HG03378 (cell line): ENCODE results near the gene AGXT2.

Source experiments
- ATAC-seq: cut with Tn5 transposase; IDR thresholded peaks from one replicate; pipeline ENCODE4 v1.9.1; 2021; ENCODE audit warnings: mild to moderate bottlenecking, moderate library complexity; ENCODE audit not compliant: unreplicated experiment

The AGXT2 gene

DNA sequence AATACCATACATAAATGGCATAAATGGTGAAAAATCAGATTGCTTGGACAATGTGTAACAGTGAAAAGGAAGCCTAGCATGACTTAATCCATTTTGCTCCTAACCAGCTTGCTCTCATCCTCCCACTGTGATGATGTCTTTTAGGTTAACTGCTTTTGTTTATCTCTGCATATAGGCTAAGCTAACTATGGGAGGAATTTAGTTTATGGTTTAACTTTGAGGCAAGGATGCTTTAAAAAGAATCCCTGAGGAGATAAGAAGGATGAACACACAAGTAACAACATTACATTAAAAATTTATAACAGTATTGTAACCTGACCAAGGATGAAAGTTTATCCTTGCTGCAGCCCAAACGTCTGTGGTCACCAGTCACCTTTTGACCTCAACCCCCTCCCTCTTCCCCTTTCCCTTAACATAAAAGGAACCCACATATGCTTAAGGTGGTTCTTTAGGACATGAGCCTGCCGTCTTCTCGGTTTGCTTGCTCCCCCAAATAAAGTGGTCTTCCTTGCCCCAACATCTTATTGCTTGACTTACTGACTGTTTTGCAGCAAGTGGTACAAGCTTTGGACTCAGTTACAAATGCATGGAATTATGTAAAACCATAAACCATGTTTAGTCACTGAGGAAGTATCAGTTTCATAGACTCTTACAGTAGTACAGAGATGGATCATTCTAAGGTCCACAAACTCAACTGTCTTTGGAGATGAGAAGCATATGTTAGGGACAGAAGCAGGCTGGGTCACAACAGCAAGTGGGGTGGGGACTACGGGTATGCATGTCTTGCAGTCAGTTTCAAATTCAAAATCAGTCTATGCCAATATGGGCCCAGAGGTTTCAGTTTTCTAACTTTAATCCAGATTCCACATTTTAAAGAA, 31.3 kb downstream of the AGXT2 start:
- ATAC-seq, result peak; percentile 81

DNA sequence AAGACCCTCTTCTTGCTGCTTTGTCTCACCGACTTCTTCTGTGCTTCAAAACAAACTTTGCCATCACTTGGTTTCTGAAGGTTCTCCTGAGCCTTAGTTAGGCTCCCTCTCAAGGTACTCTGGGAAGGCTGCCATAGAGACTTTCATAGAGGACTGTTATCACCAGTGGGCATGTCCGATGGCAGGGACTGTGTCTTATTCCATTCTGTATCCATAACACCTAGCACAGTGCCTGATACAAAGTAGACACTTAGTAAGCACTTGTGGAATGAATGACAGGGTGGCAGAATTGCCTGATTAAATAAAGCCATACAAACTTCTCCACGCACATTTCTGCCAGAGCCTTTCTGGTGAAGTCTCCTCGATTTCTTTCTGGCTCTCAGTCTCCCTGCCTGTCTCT, 32.7 kb downstream of the AGXT2 start:
- ATAC-seq, result no peak

DNA sequence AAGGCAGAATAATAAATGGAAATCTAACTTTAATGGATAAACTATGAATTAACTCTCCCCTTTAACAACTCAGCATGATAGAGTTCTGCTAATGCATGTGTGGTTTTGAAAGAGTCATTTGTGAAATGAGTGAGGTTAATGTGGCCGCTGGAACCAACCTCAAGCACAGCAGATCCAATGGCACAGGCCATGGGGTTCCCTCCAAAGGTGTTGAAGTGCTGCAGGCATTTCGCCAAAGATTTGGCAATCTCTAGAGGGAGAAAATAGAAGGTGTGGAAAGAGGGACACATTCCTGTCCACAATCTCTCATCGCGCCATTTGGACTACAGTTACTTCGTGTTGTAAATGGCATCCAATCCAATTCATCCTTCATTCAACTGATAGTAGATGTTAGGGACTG, 35.0 kb downstream of the AGXT2 start:
- no peak for ATAC-seq

DNA sequence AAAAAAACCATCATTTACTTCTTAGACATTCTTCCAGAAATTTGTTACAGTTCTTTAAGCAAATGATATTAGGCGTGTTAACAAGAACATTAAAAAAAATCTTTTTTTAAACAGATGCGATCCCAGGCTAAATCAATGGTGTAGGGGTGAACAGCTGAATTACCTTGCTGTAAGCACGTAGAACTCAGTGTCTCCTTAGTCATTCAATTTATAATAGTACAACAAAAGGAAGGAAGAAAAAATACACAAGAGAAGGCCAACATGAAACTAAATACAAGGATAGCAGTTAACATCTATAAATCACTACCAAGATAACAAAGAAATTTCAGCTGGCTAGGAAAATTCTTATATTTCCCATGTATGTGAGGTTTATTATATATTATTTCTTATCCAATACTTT, 35.4 kb downstream of the AGXT2 start:
- ATAC-seq, result no peak

DNA sequence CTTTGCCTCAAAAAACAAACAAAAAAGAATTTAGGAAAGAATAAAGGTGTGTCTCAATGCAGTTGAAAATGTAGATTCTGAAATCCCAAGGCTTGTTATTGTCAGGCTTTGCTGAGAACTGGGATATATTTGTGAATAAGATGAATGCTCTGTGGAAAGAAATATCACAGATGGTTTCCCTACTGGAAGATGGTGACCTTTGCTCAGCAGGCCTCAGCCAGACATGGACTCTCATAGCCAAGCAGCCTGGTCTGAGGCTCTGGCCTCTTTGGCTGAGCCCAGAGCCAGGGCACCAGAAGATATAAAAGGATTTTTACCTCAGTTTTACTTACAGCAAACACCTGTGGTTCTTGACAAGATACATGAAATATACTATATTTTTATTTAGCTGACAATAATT, 37.1 kb downstream of the AGXT2 start:
- ATAC-seq, result no peak

GRCh38 chr5:35009657-35010056, 38.1 kb downstream of the AGXT2 start:
- no peak for ATAC-seq

GRCh38 chr5:35009019-35009418, 38.7 kb downstream of the AGXT2 start:
- no peak for ATAC-seq

DNA sequence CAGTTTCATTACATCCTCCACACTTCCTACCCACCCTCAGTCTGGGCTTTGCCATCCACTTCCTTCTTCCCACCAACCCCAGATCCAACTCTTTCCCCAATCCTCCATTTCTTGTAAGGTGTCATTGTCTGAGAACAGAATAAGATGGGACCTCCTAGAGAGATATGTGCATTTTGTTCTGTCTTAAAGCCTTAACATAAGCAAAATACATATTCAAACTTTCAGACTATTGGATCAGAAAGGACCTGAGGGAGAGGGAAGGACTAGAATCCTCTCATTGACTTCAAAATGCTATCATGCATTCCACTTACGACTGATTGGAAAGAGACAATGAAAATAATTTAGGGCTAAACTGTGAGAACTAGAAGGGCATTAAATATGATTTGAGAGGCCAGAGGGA, 43.0 kb downstream of the AGXT2 start:
- ATAC-seq, result no peak

DNA sequence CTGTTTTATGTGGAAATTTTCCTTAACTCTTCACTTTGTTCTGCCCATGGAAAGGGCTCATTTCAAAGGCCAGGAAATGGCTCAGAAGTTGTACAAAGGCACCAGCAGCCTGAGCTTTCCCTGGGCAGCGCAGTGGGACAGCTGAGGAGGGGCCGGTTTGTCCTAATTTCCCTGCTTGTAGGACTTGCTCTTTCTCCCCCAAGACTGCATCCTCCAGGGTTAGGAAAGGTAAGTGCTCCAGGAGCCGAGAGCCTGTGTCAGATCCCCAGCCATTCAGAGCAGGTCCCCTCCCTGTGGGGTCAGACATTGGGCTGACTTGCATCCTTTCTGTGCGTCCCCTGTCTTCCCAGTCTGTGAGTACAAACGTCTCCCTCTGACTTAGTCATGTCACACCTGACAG, 43.5 kb downstream of the AGXT2 start:
- ATAC-seq, result no peak

GRCh38 chr5:35003018-35003957, 44.5 kb downstream of the AGXT2 start:
- ATAC-seq, result peak; percentile 81

DNA sequence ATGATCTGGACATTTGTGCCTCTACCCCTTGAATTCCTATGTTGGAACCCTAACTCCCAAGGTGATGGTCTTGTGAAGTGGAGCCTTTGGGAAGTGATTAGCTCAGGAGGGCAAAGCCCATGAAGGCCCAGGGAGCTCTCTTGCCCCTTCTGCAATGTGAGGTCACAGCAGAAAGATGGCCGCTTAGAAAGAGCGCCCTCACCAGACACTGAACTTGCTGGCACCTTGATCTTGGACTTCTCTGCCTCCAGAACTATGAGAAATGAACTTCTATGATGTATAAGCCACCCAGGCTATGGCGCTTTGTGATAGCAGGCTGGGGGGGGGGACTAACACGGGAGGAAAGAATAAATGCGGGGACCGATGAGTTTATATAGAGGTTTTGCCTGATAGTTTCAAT, 45.3 kb downstream of the AGXT2 start:
- ATAC-seq, result no peak

DNA sequence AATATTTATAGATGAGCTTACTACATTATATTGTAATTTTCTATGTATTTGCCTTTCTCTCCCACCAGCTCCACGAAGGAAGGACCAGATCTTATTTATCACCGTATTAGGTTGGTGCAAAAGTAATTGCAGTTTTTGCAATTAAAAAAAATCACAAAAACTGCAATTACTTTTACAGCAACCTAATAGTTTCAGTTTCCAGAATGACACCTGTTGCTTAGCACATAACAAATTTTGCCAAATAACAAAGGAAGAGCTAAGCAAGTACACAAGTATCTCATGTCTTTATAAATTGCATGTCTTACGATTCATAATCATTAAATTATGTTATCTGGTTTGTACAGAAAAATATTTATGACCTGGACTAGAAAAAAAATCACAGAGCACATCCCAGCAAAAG, 45.9 kb downstream of the AGXT2 start:
- no peak for ATAC-seq

DNA sequence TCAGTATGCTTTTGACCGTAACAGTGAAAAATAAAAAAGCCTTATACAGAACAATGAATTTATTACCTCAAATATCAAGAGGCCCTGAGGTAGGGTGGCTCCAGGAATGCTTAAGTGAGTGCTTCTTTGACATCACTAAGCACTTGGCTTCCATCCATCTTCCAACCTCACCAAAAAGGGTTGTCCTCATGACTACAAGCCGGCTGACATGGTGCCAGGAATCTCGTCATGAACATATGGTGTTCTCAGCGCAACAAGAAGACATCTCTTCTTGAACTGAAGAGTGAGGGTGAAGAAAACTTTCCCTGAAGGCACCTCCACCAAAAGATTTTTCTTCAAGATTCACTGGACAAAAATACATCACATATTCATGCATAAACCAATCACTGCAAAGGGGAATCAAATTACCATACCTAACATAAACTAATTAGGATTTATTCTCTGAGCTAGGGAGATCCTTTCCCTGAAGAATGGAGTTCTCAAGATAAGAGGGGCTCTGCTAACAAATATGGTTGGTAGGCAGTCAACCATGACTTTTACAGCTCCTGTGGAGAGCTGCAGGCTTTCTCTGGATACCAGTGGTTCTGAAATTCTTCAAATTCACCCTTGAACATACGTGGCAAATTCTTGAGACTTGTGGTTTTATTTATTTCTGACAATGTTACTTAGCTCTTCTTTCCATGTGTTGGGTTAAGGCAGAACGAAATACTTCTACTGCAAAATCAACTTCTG, 49.5 kb downstream of the AGXT2 start:
- no peak for ATAC-seq

GRCh38 chr5:34996261-34996660, 51.5 kb downstream of the AGXT2 start:
- no peak for ATAC-seq

- ATAC-seq, result no peak
Observed at GRCh38 chr5:34993951-34994350, 53.8 kb downstream of the AGXT2 start.

- no peak for ATAC-seq
Observed at GRCh38 chr5:34991486-34992238, 56.1 kb downstream of the AGXT2 start.

DNA sequence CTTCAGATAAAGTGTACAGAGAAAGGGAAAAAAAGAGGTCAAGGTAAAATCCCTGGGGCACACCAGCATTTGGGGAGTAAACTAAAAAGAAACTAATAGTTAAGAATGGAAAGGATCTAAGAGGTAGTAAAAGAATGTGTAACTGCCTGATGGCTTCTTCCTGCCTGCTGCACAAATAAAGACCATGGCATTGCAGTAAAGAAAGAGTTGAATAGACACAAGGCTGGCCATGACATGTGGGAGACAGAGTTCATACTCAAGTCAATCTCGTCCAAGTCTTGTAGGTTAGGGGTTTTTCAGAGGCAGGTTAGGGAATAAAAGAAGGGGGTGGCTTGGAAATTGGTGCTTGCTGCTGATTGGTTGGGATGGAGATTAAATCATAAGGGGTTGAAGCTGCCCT, 60.8 kb downstream of the AGXT2 start:
- ATAC-seq, result no peak

DNA sequence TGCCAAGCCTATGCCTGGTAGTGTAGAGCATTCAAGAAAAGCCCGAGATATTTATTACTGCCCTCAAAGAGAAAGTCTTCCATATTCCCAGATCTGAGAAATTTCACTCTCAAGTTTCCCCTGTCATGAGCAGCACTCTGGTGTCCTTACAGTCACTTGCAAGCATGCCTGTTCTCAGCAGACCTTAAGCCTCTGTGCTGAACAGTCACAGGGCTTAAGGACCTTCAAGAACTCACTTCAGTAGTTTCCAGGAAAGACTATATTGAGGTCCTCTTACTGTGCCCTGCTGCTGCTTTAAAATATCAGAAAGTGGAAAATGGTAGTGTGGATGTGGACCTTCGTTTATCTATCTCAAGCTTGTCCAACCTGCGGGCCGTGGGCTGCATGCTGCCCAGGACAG, 64.9 kb downstream of the AGXT2 start:
- ATAC-seq, result no peak

GRCh38 chr5:34978681-34979080, 69.1 kb downstream of the AGXT2 start:
- peak; percentile 42 for ATAC-seq

- ATAC-seq, result peak; percentile 95
Observed at GRCh38 chr5:34977934-34978613, 69.7 kb downstream of the AGXT2 start.
